ENCODE results near the gene INSC. TPM values are rescaled to one million over a fixed set of nuclear protein-coding genes. Genes with fewer than 3 reads are reported as not detected.

Gene INSC
- polyA plus RNA-seq, 3 donors = not detected

DNA sequence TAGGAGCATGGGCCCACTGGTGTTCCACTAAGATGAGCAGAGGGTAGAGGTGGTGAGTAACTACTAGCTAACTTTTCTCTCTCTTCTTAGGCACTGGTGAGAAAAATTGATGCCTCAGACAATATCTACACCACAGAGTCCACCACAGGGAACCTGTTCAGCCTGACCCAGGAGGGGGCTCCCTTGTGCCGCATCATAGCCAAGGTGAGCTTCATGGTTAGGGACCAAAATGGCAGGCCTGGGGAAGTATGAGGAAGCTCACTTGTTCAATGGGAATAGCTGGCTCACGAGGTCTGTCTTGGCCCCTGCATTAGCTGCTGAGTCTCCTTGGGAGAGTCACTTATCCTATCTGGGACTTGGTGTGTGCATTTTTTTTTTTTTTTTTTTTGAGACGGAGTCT is 75.9 kb downstream of the INSC start:
- Mint-ChIP-seq H3K27ac (no peak overlapping the region), H3K4me1 (no peaks in the 10 kb centered on the region), H3K9me3 (peaks cover 0 to 8% (median 3%) of the 10 kb centered on the region in 7 donors), H3K27me3 (ENCODE audit: low read depth in 3 of 3) (peaks cover 0 to 9% (median 0%) of the 10 kb centered on the region in 3 donors), H3K4me3 (no peak overlapping the region), H3K36me3 (no peaks in the 10 kb centered on the region)
- H3K9ac ChIP-seq (ENCODE audit: insufficient read depth, low read length, poor library complexity, severe bottlenecking) = no peak overlapping the region
- no peak overlapping the region for H3K4me3 ChIP-seq (replicated peaks in 1 of 3; ENCODE audit: low read depth in 2 of 3, low read length in 3 of 3)
- no peaks in the 10 kb centered on the region for H3K27me3 ChIP-seq (ENCODE audit: control insufficient read depth in 2 of 2, insufficient read depth in 2 of 2, low read length in 2 of 2)
- no peak overlapping the region for H3K27ac ChIP-seq (ENCODE audit: low read depth in 1 of 2, low read length in 2 of 2)
- no peaks in the 10 kb centered on the region for H3K4me1 ChIP-seq (ENCODE audit: control insufficient read depth in 1 of 2, insufficient read depth in 2 of 2, low read length in 2 of 2)
- WGBS (ENCODE audit: insufficient coverage) = 80% methylated on average over 1 of the region's 3 CpGs
- peaks cover 0 to 4% of the 10 kb centered on the region in 2 donors for H3K9me3 ChIP-seq (replicated peaks in 1 of 2; ENCODE audit: control insufficient read depth in 1 of 2, insufficient read depth in 1 of 2, low read length in 2 of 2)
- no peak for TF ChIP-seq CTCF (IDR thresholded peaks at IDR 0.05)
- H3K79me2 ChIP-seq (ENCODE audit: insufficient read depth, low read length) = no peaks in the 10 kb centered on the region
- no peaks in the 10 kb centered on the region for H3K36me3 ChIP-seq (replicated peaks in 1 of 2; ENCODE audit: control insufficient read depth in 1 of 2, insufficient read depth in 2 of 2, low read length in 2 of 2)
- intact Hi-C loops (cut with micrococcal nuclease) = no loop called here
- DNase-seq = no peak
- H3K4me2 ChIP-seq (replicated peaks; ENCODE audit: extremely low read depth, low read length, poor library complexity, severe bottlenecking) = no peak overlapping the region
- no peak overlapping the region for H2AFZ ChIP-seq (ENCODE audit: insufficient read depth, low read depth, low read length, poor library complexity, severe bottlenecking)
- no peaks in the 10 kb centered on the region for H4K20me1 ChIP-seq (ENCODE audit: insufficient read depth, low read length)

DNA sequence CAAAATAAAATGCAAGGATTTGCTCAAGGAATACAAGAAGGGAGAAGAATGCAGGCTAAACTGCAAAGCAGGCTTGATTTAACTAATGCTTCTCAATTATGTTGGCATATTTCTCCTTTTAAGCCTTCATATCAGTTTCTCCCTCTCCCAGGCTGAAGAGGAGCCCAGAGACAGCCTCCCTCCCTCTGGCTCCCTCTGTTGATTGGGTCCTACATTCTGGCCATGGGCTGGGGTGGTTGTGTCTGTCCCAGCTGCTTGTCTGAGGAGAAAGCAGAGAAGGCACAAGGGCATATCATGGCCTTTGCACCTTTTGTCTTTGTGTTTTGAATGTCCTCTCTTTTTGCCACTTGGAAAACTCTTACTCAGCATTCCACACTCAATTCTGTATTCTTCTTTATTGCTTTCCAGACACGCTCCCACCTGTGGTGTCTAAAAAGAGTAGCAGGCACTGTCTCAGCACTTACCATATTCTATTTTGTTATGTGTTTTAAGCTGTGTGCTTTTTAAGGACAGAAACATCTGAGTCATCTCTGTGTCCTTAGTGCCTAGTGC is 77.4 kb downstream of the INSC start:
- Mint-ChIP-seq H3K9me3 (peaks cover 0 to 8% (median 3%) of the 10 kb centered on the region in 7 donors), H3K27ac (no peak overlapping the region), H3K4me3 (no peak overlapping the region), H3K27me3 (ENCODE audit: low read depth in 3 of 3) (peaks cover 0 to 3% (median 0%) of the 10 kb centered on the region in 3 donors), H3K4me1 (no peaks in the 10 kb centered on the region), H3K36me3 (no peaks in the 10 kb centered on the region)
- Histone ChIP-seq H3K4me2 (replicated peaks; ENCODE audit: extremely low read depth, low read length, poor library complexity, severe bottlenecking) (no peak overlapping the region), H3K4me1 (ENCODE audit: control insufficient read depth in 1 of 2, insufficient read depth in 2 of 2, low read length in 2 of 2) (no peaks in the 10 kb centered on the region), H2AFZ (ENCODE audit: insufficient read depth, low read depth, low read length, poor library complexity, severe bottlenecking) (no peak overlapping the region), H3K9me3 (replicated peaks in 1 of 2; ENCODE audit: control insufficient read depth in 1 of 2, insufficient read depth in 1 of 2, low read length in 2 of 2) (peaks cover 0 to 4% of the 10 kb centered on the region in 2 donors), H4K20me1 (ENCODE audit: insufficient read depth, low read length) (no peaks in the 10 kb centered on the region), H3K27me3 (ENCODE audit: control insufficient read depth in 2 of 2, insufficient read depth in 2 of 2, low read length in 2 of 2) (no peaks in the 10 kb centered on the region), H3K79me2 (ENCODE audit: insufficient read depth, low read length) (no peaks in the 10 kb centered on the region), H3K27ac (ENCODE audit: low read depth in 1 of 2, low read length in 2 of 2) (no peak overlapping the region), H3K4me3 (replicated peaks in 1 of 3; ENCODE audit: low read depth in 2 of 3, low read length in 3 of 3) (no peak overlapping the region), H3K36me3 (replicated peaks in 1 of 2; ENCODE audit: control insufficient read depth in 1 of 2, insufficient read depth in 2 of 2, low read length in 2 of 2) (no peaks in the 10 kb centered on the region), H3K9ac (ENCODE audit: insufficient read depth, low read length, poor library complexity, severe bottlenecking) (no peak overlapping the region)
- no peak for DNase-seq
- TF ChIP-seq CTCF (IDR thresholded peaks at IDR 0.05) = no peak
- WGBS (ENCODE audit: insufficient coverage) = no CpG with 5 or more reads among the region's 1 CpG
- intact Hi-C loops (cut with micrococcal nuclease) = no loop called here

Measured in CD14-positive monocyte (primary cell).